ENCODE data around the gene EML6.

- TF ChIP-seq RFX5 (IDR thresholded peaks at IDR 0.05; ENCODE audit: low read length) (no peak), FOXJ3 (CRISPR knock-in tag; IDR thresholded peaks at IDR 0.05) (no peak), CTCF (IDR thresholded peaks at IDR 0.05) (no peak), YY1 (IDR thresholded peaks at IDR 0.05; ENCODE audit: low read depth) (no peak), TEAD4 (IDR thresholded peaks at IDR 0.05; ENCODE audit: borderline replicate concordance, insufficient read depth) (no peak), MXI1 (IDR thresholded peaks at IDR 0.05; ENCODE audit: low read depth, low read length) (no peak), TAF1 (IDR thresholded peaks at IDR 0.05; ENCODE audit: borderline replicate concordance, low read depth, low read length) (no peak), MAX (IDR thresholded peaks at IDR 0.05; ENCODE audit: low read depth) (no peak), RAD21 (IDR thresholded peaks at IDR 0.05; ENCODE audit: low read length) (no peak)
These were observed 155.6 kb downstream of the EML6 start for GRCh38 chr2:54879032-54879431.

All from SK-N-SH (cell line).